Fibroblast of skin of left quadriceps (primary cell): ENCODE results near the gene LRRC75B.

ENCODE experiments used
- DNase-seq, 2 experiments: peaks; one replicate each; pipeline ENCODE4 v3.0.0-alpha.2; 2013; ENCODE audit warnings: low read depth in 2 of 2

LRRC75B gene

GRCh38 chr22:24587251-24587650 lies 5.6 kb downstream of the LRRC75B start:
- no peak for DNase-seq

- DNase-seq = no peak
Observed at GRCh38 chr22:24585927-24586546, 6.8 kb downstream of the LRRC75B start.

GRCh38 chr22:24585461-24585860 lies 7.4 kb downstream of the LRRC75B start:
- no peak for DNase-seq

GRCh38 chr22:24584871-24585411 lies 7.9 kb downstream of the LRRC75B start:
- no peak for DNase-seq

GRCh38 chr22:24584166-24584790 lies 8.6 kb downstream of the LRRC75B start:
- no peak for DNase-seq

- no peak for DNase-seq
Observed at GRCh38 chr22:24583221-24584165, 9.4 kb downstream of the LRRC75B start.

GRCh38 chr22:24582056-24582814 lies 10.6 kb downstream of the LRRC75B start:
- no peak for DNase-seq

GRCh38 chr22:24580276-24580675 lies 12.6 kb downstream of the LRRC75B start:
- DNase-seq = peak; percentile 45 to 48

GRCh38 chr22:24579258-24579601 lies 13.6 kb downstream of the LRRC75B start:
- no peak for DNase-seq

GRCh38 chr22:24578355-24579257 lies 14.3 kb downstream of the LRRC75B start:
- DNase-seq = no peak

- no peak for DNase-seq
Observed at GRCh38 chr22:24576778-24577177, 16.1 kb downstream of the LRRC75B start.

GRCh38 chr22:24571266-24571665 lies 21.6 kb downstream of the LRRC75B start:
- no peak for DNase-seq

- DNase-seq = no peak
Observed at GRCh38 chr22:24567668-24568067, 25.2 kb downstream of the LRRC75B start.

- DNase-seq = no peak
Observed at GRCh38 chr22:24566899-24567511, 25.9 kb downstream of the LRRC75B start.

- no peak for DNase-seq
Observed at GRCh38 chr22:24565077-24565476, 27.8 kb downstream of the LRRC75B start.

GRCh38 chr22:24564376-24565058 lies 28.4 kb downstream of the LRRC75B start:
- no peak for DNase-seq

- no peak for DNase-seq
Observed at GRCh38 chr22:24563246-24563645, 29.6 kb downstream of the LRRC75B start.

- no peak for DNase-seq
Observed at GRCh38 chr22:24559471-24559870, 33.4 kb downstream of the LRRC75B start.

- DNase-seq = peak; percentile 98
Observed at GRCh38 chr22:24555165-24556039, 37.5 kb downstream of the LRRC75B start, which contains the start of gene SNRPD3. Gene SNRPD3, plus strand, starts transcription at chr22:24555999. Its CDS starts 1,676 bp downstream, at chr22:24557675.
